Transverse colon (tissue), 4 donors: Measurements from ENCODE around the gene PROKR1.

Experiments used
- CTCF ChIP-seq, 5 experiments: fragments of 200-600 bp in 3 of 5; fragments of 450-650 bp in 2 of 5; sonication (generic) in 3 of 5; IDR thresholded peaks; 1 replicate in 2 of 5; 2 replicates in 3 of 5; pipeline ENCODE4 v1.5.1; 2016 to 2017; ENCODE audit warnings: antibody characterized with exemption in 5 of 5, inconsistent platforms in 3 of 5, mild to moderate bottlenecking in 2 of 5, moderate library complexity in 1 of 5
- POLR2AphosphoS5 ChIP-seq, 3 donors: sonication (generic); formaldehyde crosslinking; IDR thresholded peaks; one replicate each; pipeline ENCODE4 v1.6.1; 2016; ENCODE audit warnings: antibody characterized with exemption in 3 of 3

GRCh38 chr2:68698567-68699377 lies 55.4 kb downstream of the PROKR1 start:
- TF ChIP-seq CTCF (IDR thresholded peaks at IDR 0.05) (no peak), POLR2AphosphoS5 (IDR thresholded peaks at IDR 0.05) (no peak)
